Tibial nerve (tissue), 4 donors: ENCODE results near the gene CNTN6. TPM values are rescaled to one million over a fixed set of nuclear protein-coding genes. Genes with fewer than 3 reads are reported as not detected.

Experiments used
- DNase-seq, 2 donors: peaks; one replicate each; pipeline ENCODE4 v3.0.0-alpha.2; 2019; ENCODE audit warnings: low spot score in 2 of 2
- H3K27ac ChIP-seq, 4 donors: fragments of 200-600 bp; sonication (generic) in 3 of 4; one replicate each; pipeline ENCODE4 v1.5.1; 2017 to 2019; ENCODE audit warnings: mild to moderate bottlenecking in 1 of 4
- H3K27me3 ChIP-seq, 2 donors: fragments of 200-600 bp; sonication (generic) in 1 of 2; one replicate each; pipeline versions ENCODE4 v1.5.1 to v1.6.0; 2017 to 2019
- H3K36me3 ChIP-seq, 3 donors: fragments of 200-600 bp; sonication (generic); one replicate each; pipeline ENCODE4 v1.5.1; 2018 to 2019
- H3K4me1 ChIP-seq, 4 donors: fragments of 200-600 bp; sonication (generic) in 3 of 4; one replicate each; pipeline ENCODE4 v1.5.1; 2017 to 2019
- H3K4me3 ChIP-seq, 4 donors: fragments of 200-600 bp; sonication (generic) in 3 of 4; one replicate each; pipeline ENCODE4 v1.5.1; 2017 to 2019; ENCODE audit warnings: mild to moderate bottlenecking in 1 of 4, moderate library complexity in 1 of 4
- H3K9me3 ChIP-seq, 4 donors: fragments of 200-600 bp; sonication (generic) in 3 of 4; one replicate each; pipeline ENCODE4 v1.5.1; 2017 to 2019
- CTCF ChIP-seq, 5 experiments: fragments of 200-600 bp in 3 of 5; fragments of 450-650 bp in 2 of 5; sonication (generic) in 3 of 5; IDR thresholded peaks; one replicate each; pipeline ENCODE4 v1.5.1; 2016 to 2019; ENCODE audit warnings: antibody characterized with exemption in 5 of 5, mild to moderate bottlenecking in 3 of 5, moderate library complexity in 2 of 5
- EP300 ChIP-seq, 2 donors: sonication (generic); formaldehyde crosslinking; IDR thresholded peaks; one replicate each; pipeline ENCODE4 v1.6.1; 2017; ENCODE audit warnings: antibody characterized with exemption in 2 of 2, mild to moderate bottlenecking in 1 of 2
- POLR2A ChIP-seq, 2 donors: fragments of 450-650 bp; IDR thresholded peaks; one replicate each; pipeline ENCODE4 v1.6.1; 2017; ENCODE audit warnings: antibody characterized with exemption in 2 of 2, mild to moderate bottlenecking in 2 of 2, moderate library complexity in 2 of 2
- WGBS, 2 donors: methylation state at CpG; one replicate each; pipeline ENCODE4 v1.1.5; 2018; 5-methylcytosine and 5-hydroxymethylcytosine counted together
- total RNA-seq, 4 donors: library from RNA; depleted of rRNA; stranded (reverse); fragments of >200 nt; gene quantifications; one replicate each; pipeline ENCODE4 v1.1.0, GENCODE V29; 2016

Gene CNTN6
- total RNA-seq, 4 donors from 2014 or later, result 0.20 TPM; not detected in 3

- Histone ChIP-seq H3K4me1 (no peaks in the 10 kb centered on the region), H3K4me3 (no peak overlapping the region), H3K9me3 (peaks cover 0 to 8% (median 0%) of the 10 kb centered on the region in 4 donors), H3K27me3 (no peaks in the 10 kb centered on the region), H3K36me3 (no peaks in the 10 kb centered on the region), H3K27ac (no peak overlapping the region)
- TF ChIP-seq CTCF (IDR thresholded peaks at IDR 0.05) (no peak), POLR2A (IDR thresholded peaks at IDR 0.05) (no peak), EP300 (IDR thresholded peaks at IDR 0.05) (no peak)
- WGBS, 2 donors, result 51 to 52% methylated on average over 6 of the region's 6 CpGs
- no peak for DNase-seq
These were observed 86.3 kb downstream of the CNTN6 start for GRCh38 chr3:1179146-1179545.

- TF ChIP-seq POLR2A (IDR thresholded peaks at IDR 0.05) (no peak), EP300 (IDR thresholded peaks at IDR 0.05) (no peak), CTCF (IDR thresholded peaks at IDR 0.05) (no peak)
- Histone ChIP-seq H3K27ac (no peak overlapping the region), H3K9me3 (no peaks in the 10 kb centered on the region), H3K4me1 (no peaks in the 10 kb centered on the region), H3K27me3 (no peaks in the 10 kb centered on the region), H3K4me3 (no peak overlapping the region), H3K36me3 (no peaks in the 10 kb centered on the region)
- DNase-seq, result no peak
- 42 to 46% methylated on average over 4 of the region's 4 CpGs for WGBS, 2 donors
These were observed 90.7 kb downstream of the CNTN6 start for GRCh38 chr3:1183320-1184048.

GRCh38 chr3:1190569-1190968, 97.7 kb downstream of the CNTN6 start:
- H3K27me3 ChIP-seq, result no peaks in the 10 kb centered on the region
- no peak for TF ChIP-seq EP300 (IDR thresholded peaks at IDR 0.05)
- no peak for TF ChIP-seq CTCF (IDR thresholded peaks at IDR 0.05)
- no peak for TF ChIP-seq POLR2A (IDR thresholded peaks at IDR 0.05)
- DNase-seq, result no peak
- H3K4me3 ChIP-seq, result no peak overlapping the region
- H3K4me1 ChIP-seq, result no peaks in the 10 kb centered on the region
- WGBS, 2 donors, result 76 to 86% methylated on average over 3 of the region's 3 CpGs
- H3K36me3 ChIP-seq, result no peaks in the 10 kb centered on the region
- H3K9me3 ChIP-seq, result no peaks in the 10 kb centered on the region
- H3K27ac ChIP-seq, result no peak overlapping the region

GRCh38 chr3:1191026-1191425, 98.2 kb downstream of the CNTN6 start:
- Histone ChIP-seq H3K9me3 (no peaks in the 10 kb centered on the region), H3K27me3 (no peaks in the 10 kb centered on the region), H3K4me3 (no peak overlapping the region), H3K36me3 (no peaks in the 10 kb centered on the region), H3K4me1 (no peaks in the 10 kb centered on the region), H3K27ac (no peak overlapping the region)
- no peak for DNase-seq
- TF ChIP-seq EP300 (IDR thresholded peaks at IDR 0.05), result no peak
- TF ChIP-seq CTCF (IDR thresholded peaks at IDR 0.05), result no peak
- TF ChIP-seq POLR2A (IDR thresholded peaks at IDR 0.05), result no peak
- 88 to 94% methylated on average over 1 of the region's 1 CpG for WGBS, 2 donors

- H3K27ac ChIP-seq, result no peak overlapping the region
- peak in 1 of 2 donors; percentile 10 for DNase-seq
- H3K36me3 ChIP-seq, result no peaks in the 10 kb centered on the region
- H3K9me3 ChIP-seq, result no peaks in the 10 kb centered on the region
- no peak overlapping the region for H3K4me3 ChIP-seq
- peaks cover 0 to 6% (median 0%) of the 10 kb centered on the region in 4 donors for H3K4me1 ChIP-seq
- TF ChIP-seq EP300 (IDR thresholded peaks at IDR 0.05), result no peak
- no peak for TF ChIP-seq CTCF (IDR thresholded peaks at IDR 0.05)
- TF ChIP-seq POLR2A (IDR thresholded peaks at IDR 0.05), result no peak
- H3K27me3 ChIP-seq, result no peaks in the 10 kb centered on the region
- WGBS, 2 donors, result 31 to 53% methylated on average over 1 of the region's 1 CpG
These were observed 103.1 kb downstream of the CNTN6 start for GRCh38 chr3:1195947-1196346.
